OCI-LY3 (cell line): ENCODE data around the gene GADD45A.

Source experiments
- H2AFZ ChIP-seq: fragments of 200-600, 300-600 bp; shearing (Covaris generic); 2 replicates; pipeline ENCODE4 v1.6.0; 2014; ENCODE audit warnings: antibody characterized with exemption, low read depth, low read length
- H3K27ac ChIP-seq: fragments of 200-600, 300-600 bp; sonication (generic); 2 replicates; pipeline ENCODE4 v1.5.1; 2014; ENCODE audit warnings: mild to moderate bottlenecking, low read length, moderate library complexity, mixed read lengths
- H3K27me3 ChIP-seq: fragments of 200-600, 300-600 bp; sonication (generic); 2 replicates; pipeline ENCODE4 v1.6.1; 2014; ENCODE audit warnings: low read depth, low read length, mixed read lengths
- H3K36me3 ChIP-seq: fragments of 200-600, 300-600 bp; sonication (generic); replicated peaks from 2 replicates; pipeline ENCODE3; 2014; ENCODE audit warnings: low read depth, low read length, mixed read lengths
- H3K4me1 ChIP-seq: fragments of 300-600, 200-600 bp; sonication (generic); 2 replicates; pipeline ENCODE4 v1.6.1; 2014; ENCODE audit warnings: low read length, mixed read lengths
- H3K4me2 ChIP-seq: fragments of 200-600, 300-600 bp; sonication (generic); 2 replicates; pipeline ENCODE4 v1.6.1; 2014; ENCODE audit warnings: low read length, mixed read lengths
- H3K4me3 ChIP-seq: fragments of 300-600, 200-600 bp; sonication (generic); 2 replicates; pipeline ENCODE4 v1.5.1; 2014; ENCODE audit warnings: antibody characterized with exemption, mild to moderate bottlenecking, low read length, moderate library complexity
- H3K79me2 ChIP-seq: fragments of 300-600, 200-600 bp; shearing (Covaris generic); 2 replicates; pipeline ENCODE4 v1.6.1; 2014; ENCODE audit warnings: mild to moderate bottlenecking, low read length, mixed read lengths
- H3K9ac ChIP-seq: fragments of 300-600, 200-600 bp; shearing (Covaris generic); 2 replicates; pipeline ENCODE4 v1.6.0; 2014; ENCODE audit warnings: mild to moderate bottlenecking, low read length, moderate library complexity
- H3K9me3 ChIP-seq: fragments of 200-600, 300-600 bp; shearing (Covaris generic); 2 replicates; pipeline ENCODE4 v1.6.1; 2014; ENCODE audit warnings: low read length, mixed read lengths; ENCODE audit not compliant: insufficient read depth
- H4K20me1 ChIP-seq: fragments of 200-600, 300-600 bp; sonication (generic); 2 replicates; pipeline ENCODE4 v1.6.1; 2016; ENCODE audit warnings: low read length, mixed read lengths; ENCODE audit not compliant: insufficient read depth
- EZH2phosphoT487 ChIP-seq: fragments of 200-600 bp; shearing (Covaris generic); IDR thresholded peaks from 2 replicates; pipeline ENCODE4 v1.6.1; 2018; ENCODE audit warnings: antibody characterized with exemption, mixed run types, low read depth
- TF ChIP-seq, protein P1 (sequence below): fragments of 200-600, 300-600 bp; sonication (generic); IDR thresholded peaks from 2 replicates; pipeline ENCODE4 v1.5.1; 2014; ENCODE audit warnings: antibody characterized with exemption, low read length, low read depth

The GADD45A gene

DNA sequence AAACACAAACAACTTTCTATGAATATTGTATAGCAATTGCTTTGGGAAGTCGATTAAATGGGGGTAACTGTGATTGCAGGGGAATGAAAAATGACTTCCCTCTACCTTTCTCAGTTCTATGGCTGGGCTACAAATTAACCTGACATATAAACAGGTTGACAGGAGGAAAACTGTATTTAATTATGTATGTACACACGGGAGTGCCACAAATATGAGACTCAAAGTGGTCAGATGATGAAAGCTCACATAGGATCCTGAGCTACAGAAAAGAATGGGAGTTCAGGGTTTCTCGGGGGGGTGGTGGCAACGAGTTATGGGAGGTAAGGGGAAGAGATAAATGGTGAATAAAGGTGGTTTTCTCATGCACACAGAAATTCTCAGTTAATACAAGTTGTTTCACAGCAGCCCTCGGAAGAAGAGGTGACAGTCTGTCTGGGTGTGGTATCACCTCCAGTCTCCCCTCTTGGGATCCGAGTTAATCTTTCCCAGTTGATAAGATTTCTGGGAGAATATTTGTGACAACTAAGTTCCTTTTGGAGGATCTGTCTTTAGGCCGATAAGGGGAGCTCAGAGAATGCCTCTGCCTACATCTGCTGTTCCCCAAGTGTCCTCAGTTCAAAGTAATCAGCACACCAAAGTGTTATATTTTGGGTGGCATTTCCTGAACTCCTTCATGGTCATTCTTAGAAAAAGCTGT, 26.3 kb downstream of the GADD45A start:
- H2AFZ ChIP-seq: no peak overlapping the region
- H3K4me3 ChIP-seq: no peak overlapping the region
- no peak overlapping the region for H3K9ac ChIP-seq
- no peaks in the 10 kb centered on the region for H3K36me3 ChIP-seq
- TF ChIP-seq, protein P1, sequence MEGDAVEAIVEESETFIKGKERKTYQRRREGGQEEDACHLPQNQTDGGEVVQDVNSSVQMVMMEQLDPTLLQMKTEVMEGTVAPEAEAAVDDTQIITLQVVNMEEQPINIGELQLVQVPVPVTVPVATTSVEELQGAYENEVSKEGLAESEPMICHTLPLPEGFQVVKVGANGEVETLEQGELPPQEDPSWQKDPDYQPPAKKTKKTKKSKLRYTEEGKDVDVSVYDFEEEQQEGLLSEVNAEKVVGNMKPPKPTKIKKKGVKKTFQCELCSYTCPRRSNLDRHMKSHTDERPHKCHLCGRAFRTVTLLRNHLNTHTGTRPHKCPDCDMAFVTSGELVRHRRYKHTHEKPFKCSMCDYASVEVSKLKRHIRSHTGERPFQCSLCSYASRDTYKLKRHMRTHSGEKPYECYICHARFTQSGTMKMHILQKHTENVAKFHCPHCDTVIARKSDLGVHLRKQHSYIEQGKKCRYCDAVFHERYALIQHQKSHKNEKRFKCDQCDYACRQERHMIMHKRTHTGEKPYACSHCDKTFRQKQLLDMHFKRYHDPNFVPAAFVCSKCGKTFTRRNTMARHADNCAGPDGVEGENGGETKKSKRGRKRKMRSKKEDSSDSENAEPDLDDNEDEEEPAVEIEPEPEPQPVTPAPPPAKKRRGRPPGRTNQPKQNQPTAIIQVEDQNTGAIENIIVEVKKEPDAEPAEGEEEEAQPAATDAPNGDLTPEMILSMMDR: no peak
- TF ChIP-seq EZH2phosphoT487: no peak
- no peaks in the 10 kb centered on the region for H3K27me3 ChIP-seq
- H3K4me2 ChIP-seq: no peak overlapping the region
- no peaks in the 10 kb centered on the region for H4K20me1 ChIP-seq
- H3K27ac ChIP-seq: no peak overlapping the region
- H3K79me2 ChIP-seq: no peaks in the 10 kb centered on the region
- no peaks in the 10 kb centered on the region for H3K9me3 ChIP-seq
- H3K4me1 ChIP-seq: no peaks in the 10 kb centered on the region

DNA sequence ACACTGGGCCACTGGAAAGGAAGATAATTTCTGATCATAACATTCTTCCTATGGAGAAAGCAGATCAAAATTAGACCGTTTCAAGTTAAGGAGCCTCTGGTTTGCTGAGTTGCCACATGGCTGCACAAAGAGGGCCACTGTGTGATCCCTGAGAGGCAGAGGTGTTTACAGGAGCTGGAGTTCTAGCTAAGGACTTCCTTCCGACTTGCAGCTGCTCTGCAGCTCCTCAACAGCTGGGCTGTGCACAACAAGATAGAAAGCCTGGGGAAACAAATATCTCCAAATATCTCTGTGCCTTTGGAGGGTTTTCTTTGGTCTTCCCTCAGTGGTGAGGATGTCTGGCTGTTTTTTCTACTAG, 26.8 kb downstream of the GADD45A start:
- Histone ChIP-seq H3K4me1 (no peaks in the 10 kb centered on the region), H3K9me3 (no peaks in the 10 kb centered on the region), H3K79me2 (no peaks in the 10 kb centered on the region), H3K4me2 (no peak overlapping the region), H3K27ac (no peak overlapping the region), H3K4me3 (no peak overlapping the region), H4K20me1 (no peaks in the 10 kb centered on the region), H3K27me3 (no peaks in the 10 kb centered on the region), H3K9ac (no peak overlapping the region), H3K36me3 (no peaks in the 10 kb centered on the region), H2AFZ (no peak overlapping the region)
- no peak for TF ChIP-seq EZH2phosphoT487
- TF ChIP-seq, protein P1: no peak

DNA sequence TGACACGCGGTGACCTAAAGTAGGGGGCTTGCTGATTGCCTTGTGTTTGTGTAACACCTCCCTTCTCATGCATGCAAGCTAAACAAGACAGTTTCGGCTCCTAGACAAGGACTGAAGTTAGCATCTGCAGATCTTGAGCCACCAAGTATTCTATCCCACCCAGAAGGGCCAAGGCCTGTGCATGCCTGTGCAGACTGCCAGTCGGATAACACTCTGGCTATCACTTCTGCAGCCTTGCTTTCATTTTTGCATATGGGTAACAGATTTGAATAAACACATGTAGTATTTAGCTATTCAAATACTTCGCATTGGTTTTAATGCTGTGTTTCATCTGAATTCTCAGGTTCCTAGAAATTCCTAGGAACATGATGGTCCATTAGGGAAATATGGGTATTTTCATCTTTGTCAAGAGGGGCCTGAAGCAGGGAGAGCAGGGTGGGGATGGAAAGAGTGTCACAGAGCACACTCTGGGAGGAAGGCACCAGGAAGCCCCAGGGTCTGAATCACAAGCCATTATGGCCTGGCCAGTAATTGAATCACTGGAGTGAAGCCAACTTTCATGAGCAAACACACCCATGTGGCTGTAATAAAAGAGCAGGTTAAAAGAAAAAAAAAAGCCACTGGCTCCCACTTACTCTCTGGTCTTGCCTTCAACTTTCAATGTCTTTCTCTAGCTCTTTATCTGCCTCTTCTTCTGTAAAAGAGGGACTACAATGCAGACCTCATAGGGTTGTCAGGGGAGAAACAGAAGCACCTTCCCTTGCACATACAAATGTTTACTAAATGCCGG, 28.3 kb downstream of the GADD45A start:
- no peak overlapping the region for H2AFZ ChIP-seq

DNA sequence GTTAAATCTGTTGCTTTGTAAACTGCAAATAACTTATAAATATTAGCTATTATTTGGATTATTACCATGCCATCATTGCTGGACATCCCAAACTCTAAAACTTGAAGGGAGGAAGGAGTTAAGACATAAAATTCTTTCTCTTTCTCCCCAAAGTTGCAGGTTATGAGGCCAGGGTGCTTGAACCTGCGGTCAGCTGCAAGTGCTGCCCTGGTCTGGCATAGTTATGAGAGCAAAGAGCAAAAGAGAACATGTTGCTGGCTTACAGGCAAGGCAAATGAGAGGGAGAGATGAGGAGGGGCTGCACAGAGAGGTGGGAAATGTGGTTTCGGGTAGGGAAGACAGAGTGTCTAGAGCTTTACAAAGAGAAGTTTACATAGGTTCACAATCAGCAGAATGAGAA, 30.8 kb downstream of the GADD45A start:
- Histone ChIP-seq H3K27ac (no peak overlapping the region), H4K20me1 (no peaks in the 10 kb centered on the region), H3K27me3 (no peaks in the 10 kb centered on the region), H3K9me3 (no peaks in the 10 kb centered on the region), H3K4me1 (no peaks in the 10 kb centered on the region), H3K79me2 (no peaks in the 10 kb centered on the region), H3K36me3 (no peaks in the 10 kb centered on the region), H3K9ac (no peak overlapping the region), H3K4me3 (no peak overlapping the region), H3K4me2 (no peak overlapping the region), H2AFZ (no peak overlapping the region)
- no peak for TF ChIP-seq EZH2phosphoT487
- TF ChIP-seq, protein P1: no peak

More for the DNA sequence above, 28.3 kb downstream of the GADD45A start:
- no peaks in the 10 kb centered on the region for H3K4me1 ChIP-seq
- no peaks in the 10 kb centered on the region for H3K9me3 ChIP-seq
- H3K36me3 ChIP-seq: no peaks in the 10 kb centered on the region
- H4K20me1 ChIP-seq: no peaks in the 10 kb centered on the region
- H3K4me3 ChIP-seq: no peak overlapping the region
- TF ChIP-seq, protein P1: no peak
- no peak for TF ChIP-seq EZH2phosphoT487
- no peaks in the 10 kb centered on the region for H3K27me3 ChIP-seq
- no peak overlapping the region for H3K27ac ChIP-seq
- no peak overlapping the region for H3K9ac ChIP-seq
- no peaks in the 10 kb centered on the region for H3K79me2 ChIP-seq
- no peak overlapping the region for H3K4me2 ChIP-seq
